ENCODE results near the gene UBE2U. TPM values are rescaled to one million over a fixed set of nuclear protein-coding genes. Genes with fewer than 3 reads are reported as not detected.
"Not testable (repeated sequence)": the region's sequence is repeated elsewhere in the genome, so short reads cannot be mapped to it uniquely, and the experiment has no call there.

Gene UBE2U
- total and polyA plus RNA-seq, 2 donors, result not detected

DNA sequence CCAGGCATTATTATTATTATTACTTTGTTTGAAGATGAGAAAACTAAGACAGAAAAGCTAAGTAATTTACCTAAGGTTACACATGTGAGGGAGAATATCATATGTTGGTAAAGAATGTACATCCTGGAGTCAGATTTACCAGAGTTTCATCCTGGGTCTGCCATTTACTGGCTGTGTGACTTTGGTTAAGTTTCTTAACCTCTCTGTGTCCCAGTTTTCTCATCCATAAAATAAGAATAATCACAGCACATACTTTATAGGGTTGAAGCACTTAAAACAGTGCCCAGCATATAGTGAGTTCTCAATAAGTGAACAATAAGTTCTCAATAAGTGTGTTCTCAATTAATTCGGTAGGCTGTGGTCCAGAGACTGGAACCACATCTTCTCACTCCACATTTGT is 32.5 kb downstream of the UBE2U start:
- WGBS, result 96% methylated on average over 1 of the region's 1 CpG
- H3K4me3 ChIP-seq (ENCODE audit: low read depth, low read length), result no peak overlapping the region
- H3K36me3 ChIP-seq (ENCODE audit: insufficient read depth), result no peaks in the 10 kb centered on the region

DNA sequence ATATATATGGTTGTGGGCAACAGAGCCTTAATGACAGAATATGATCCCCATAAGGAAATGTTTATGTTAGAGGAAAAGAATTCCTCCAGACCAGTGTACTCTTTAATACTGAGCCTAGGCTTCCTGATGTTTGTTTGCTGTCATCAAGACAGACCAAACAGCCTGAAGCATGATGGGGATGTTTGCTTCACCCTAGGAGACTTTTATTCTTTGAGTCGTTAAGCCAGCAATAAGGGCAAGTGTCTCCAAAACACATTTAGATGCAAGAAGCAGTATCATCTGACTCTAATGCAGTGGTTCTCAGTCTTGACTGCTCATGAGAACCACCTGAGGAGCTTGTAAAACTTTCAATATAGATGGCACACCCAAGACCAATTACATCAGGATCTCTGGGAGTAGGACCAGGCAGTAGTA is 33.1 kb downstream of the UBE2U start:
- H3K27ac ChIP-seq (ENCODE audit: low read depth), result no peak overlapping the region
- no peaks in the 10 kb centered on the region for H3K36me3 ChIP-seq (ENCODE audit: insufficient read depth)
- no peaks in the 10 kb centered on the region for H3K4me1 ChIP-seq (ENCODE audit: insufficient read depth)
- DNase-seq (ENCODE audit: extremely low spot score), result no peak
- WGBS, result 55% methylated on average over 1 of the region's 1 CpG
- no peak overlapping the region for H3K4me3 ChIP-seq (ENCODE audit: low read depth, low read length)

More for the DNA sequence above, 32.5 kb downstream of the UBE2U start:
- H3K27ac ChIP-seq (ENCODE audit: low read depth), result no peak overlapping the region
- H3K4me1 ChIP-seq (ENCODE audit: insufficient read depth), result no peaks in the 10 kb centered on the region
- no peak for DNase-seq (ENCODE audit: extremely low spot score)

DNA sequence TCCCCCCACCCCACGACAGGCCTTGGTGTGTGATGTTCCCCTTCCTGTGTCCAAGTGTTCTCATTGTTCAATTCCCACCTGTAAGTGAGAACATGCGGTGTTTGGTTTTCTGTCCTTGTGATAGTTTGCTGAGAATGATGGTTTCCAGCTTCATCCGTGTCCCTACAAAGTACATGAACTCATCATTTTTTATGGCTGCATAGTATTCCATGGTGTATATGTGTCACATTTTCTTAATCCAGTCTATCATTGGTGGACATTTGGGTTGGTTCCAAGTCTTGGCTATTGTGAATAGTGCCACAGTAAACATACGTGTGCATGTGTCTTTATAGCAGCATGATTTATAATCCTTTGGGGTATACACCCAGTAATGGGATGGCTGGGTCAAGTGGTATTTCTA is 36.1 kb downstream of the UBE2U start:
- not testable (repeated sequence) for H3K27ac ChIP-seq (ENCODE audit: low read depth)

DNA sequence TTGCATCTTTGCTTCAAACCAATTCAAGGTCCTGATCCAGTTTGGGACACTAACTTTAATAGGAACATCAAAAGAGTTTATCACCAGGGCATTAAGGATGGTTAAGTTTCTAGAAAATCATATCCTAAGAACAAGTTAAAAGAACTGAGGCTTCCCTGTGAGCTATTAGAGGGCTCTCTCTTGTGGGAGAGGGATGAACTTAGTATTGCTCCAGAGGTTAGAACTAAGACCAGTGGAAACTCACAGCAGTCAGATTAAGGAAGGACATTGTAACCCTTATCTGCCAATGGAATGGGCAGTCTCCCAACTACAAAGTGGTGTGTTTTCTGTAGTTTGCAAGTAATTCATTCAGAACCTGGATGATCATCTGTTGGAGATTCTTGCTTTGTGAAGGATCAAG is 36.8 kb downstream of the UBE2U start:
- no peaks in the 10 kb centered on the region for H3K4me1 ChIP-seq (ENCODE audit: insufficient read depth)
- H3K27ac ChIP-seq (ENCODE audit: low read depth), result no peak overlapping the region
- H3K4me3 ChIP-seq (ENCODE audit: low read depth, low read length), result no peak overlapping the region
- H3K36me3 ChIP-seq (ENCODE audit: insufficient read depth), result no peaks in the 10 kb centered on the region
- no peak for DNase-seq (ENCODE audit: extremely low spot score)

More for the DNA sequence above, 36.1 kb downstream of the UBE2U start:
- DNase-seq (ENCODE audit: extremely low spot score); H3K4me1 ChIP-seq (ENCODE audit: insufficient read depth); H3K4me3 ChIP-seq (ENCODE audit: low read depth, low read length); H3K36me3 ChIP-seq (ENCODE audit: insufficient read depth): not testable (repeated sequence)
- 95% methylated on average over 4 of the region's 4 CpGs for WGBS

DNA sequence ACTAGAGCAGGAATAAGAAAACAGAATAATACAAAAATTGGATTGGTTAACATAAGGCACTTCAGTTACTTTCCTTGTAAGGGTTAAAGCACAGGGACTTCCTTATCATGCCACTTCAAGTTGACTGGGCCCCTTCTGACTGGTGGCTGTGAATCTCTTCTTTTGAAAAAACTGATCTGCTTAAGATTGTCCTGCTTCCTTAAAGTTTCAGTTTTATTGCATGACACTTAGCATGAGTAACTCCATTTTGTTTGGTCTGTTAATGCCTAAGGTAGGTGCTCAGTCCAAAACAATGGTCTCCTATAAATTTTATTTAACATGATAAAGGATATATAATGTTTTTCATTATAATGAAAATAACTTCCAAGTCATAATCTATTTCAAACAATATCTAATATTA is 37.6 kb downstream of the UBE2U start:
- Histone ChIP-seq H3K36me3 (ENCODE audit: insufficient read depth) (no peaks in the 10 kb centered on the region), H3K27ac (ENCODE audit: low read depth) (no peak overlapping the region), H3K4me1 (ENCODE audit: insufficient read depth) (no peaks in the 10 kb centered on the region), H3K4me3 (ENCODE audit: low read depth, low read length) (no peak overlapping the region)
- DNase-seq (ENCODE audit: extremely low spot score), result no peak

DNA sequence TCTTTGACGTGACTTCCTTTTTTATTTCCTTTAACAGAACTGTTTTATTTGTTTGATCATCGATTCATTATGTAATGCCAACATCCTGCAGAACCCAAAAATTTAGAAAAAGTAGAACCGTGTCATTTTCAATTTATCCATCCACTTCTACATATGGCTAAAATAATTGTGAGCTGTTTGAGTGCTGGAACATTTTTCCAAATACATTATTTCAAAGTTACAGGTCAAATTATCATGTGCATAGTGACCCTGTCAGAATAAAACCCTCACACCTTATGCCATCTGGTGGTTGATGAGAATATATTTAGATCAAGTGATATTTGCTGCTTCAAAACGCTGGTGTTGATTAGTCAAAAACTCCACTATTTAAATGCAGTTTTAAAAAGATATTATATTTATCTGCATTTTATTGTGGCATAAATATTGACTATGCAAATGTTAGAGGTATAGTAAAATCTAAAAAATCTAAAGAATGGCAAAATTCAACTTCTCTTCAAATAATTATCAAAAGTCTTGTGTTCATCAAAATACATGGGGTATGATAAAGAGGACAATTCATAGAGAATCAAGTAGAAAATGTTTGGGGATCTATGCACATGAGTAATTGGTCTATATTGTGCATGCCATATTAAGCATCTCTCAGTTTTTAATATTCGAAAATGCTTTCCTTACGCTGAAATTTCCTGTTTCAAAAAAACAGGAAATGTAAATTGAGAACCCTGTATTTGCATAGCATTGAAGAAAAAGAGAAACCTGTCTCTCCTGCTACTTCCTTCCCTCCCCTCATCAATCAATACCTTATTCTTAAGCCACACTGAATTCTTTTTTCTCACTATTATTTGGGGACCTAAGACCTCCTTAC is 39.7 kb downstream of the UBE2U start:
- WGBS, result 47% methylated on average over 6 of the region's 6 CpGs
- no peaks in the 10 kb centered on the region for H3K4me1 ChIP-seq (ENCODE audit: insufficient read depth)
- no peak for DNase-seq (ENCODE audit: extremely low spot score)
- no peak overlapping the region for H3K27ac ChIP-seq (ENCODE audit: low read depth)
- no peaks in the 10 kb centered on the region for H3K36me3 ChIP-seq (ENCODE audit: insufficient read depth)
- H3K4me3 ChIP-seq (ENCODE audit: low read depth, low read length), result no peak overlapping the region

DNA sequence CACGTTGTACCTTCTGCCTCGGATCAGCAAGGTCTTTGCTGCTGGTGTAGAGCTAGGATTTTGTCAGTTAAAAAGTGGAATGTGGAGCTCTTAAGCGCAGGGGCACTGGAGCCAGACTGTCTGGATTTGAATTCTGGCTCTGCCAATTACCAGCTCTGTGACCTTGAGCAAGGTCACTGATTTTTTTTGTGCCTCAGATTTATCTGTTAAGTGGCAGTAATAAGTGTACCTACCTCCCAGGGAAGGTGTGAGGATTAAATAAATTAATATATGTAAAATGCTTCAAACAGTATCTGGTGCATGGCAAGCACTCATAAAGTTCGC is 40.3 kb downstream of the UBE2U start:
- WGBS, result 62% methylated on average over 4 of the region's 4 CpGs
- H3K27ac ChIP-seq (ENCODE audit: low read depth), result no peak overlapping the region
- no peak overlapping the region for H3K4me3 ChIP-seq (ENCODE audit: low read depth, low read length)

DNA sequence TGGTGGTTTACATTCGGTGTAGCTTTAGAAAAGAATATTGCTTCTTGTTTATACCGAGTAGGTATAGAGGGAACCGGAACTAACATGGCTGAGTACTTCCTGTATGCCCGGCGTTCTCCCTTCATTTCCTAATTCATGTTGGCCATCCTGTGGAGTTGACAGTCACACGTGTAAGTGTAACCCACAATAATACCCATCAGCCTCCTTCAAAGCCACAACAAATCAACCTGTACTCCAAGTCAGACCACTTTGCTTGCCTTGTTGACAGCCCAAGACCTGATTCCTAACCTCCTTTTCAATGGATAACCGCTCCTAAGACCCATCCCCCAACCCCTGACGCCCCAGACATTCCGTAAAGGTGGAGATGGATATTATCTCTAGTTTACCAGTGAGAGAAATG is 42.1 kb downstream of the UBE2U start:
- no peak for DNase-seq (ENCODE audit: extremely low spot score)
- H3K4me1 ChIP-seq (ENCODE audit: insufficient read depth), result no peaks in the 10 kb centered on the region
- no peak overlapping the region for H3K4me3 ChIP-seq (ENCODE audit: low read depth, low read length)
- no peak overlapping the region for H3K27ac ChIP-seq (ENCODE audit: low read depth)
- 36% methylated on average over 9 of the region's 9 CpGs for WGBS
- no peaks in the 10 kb centered on the region for H3K36me3 ChIP-seq (ENCODE audit: insufficient read depth)

More for the DNA sequence above, 40.3 kb downstream of the UBE2U start:
- no peaks in the 10 kb centered on the region for H3K36me3 ChIP-seq (ENCODE audit: insufficient read depth)
- H3K4me1 ChIP-seq (ENCODE audit: insufficient read depth), result no peaks in the 10 kb centered on the region
- DNase-seq (ENCODE audit: extremely low spot score), result no peak

DNA sequence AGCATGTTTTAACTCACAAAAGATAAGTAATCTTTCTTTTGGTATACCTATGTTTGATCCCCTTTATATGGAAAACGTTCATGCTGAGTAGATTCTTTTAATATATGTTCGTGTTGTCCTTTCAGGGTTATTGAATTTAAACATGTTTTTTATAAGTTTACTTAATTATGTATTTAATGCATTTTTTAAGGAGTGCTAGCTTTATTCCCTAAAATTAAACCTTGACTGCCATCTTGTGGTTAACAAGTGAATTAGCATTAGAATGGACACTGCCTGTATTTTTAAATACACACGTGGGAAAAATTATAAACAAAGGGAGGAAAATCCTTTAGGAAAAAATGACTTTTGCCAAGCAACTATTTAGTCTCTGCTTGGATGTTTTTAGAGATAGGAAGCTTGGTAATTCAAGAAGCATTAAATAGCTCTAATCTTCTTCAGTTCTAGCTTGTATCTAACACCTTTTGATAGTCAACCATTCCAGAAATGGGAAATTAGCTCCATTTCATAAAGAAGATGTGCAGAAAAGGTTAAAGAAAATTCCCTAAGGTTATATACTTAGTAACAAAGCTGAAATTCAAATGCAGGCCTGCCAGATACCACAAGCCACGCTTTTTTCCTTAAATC is 43.0 kb downstream of the UBE2U start:
- no peak for DNase-seq (ENCODE audit: extremely low spot score)
- H3K4me1 ChIP-seq (ENCODE audit: insufficient read depth), result no peaks in the 10 kb centered on the region
- H3K27ac ChIP-seq (ENCODE audit: low read depth), result no peak overlapping the region
- 19% methylated on average over 4 of the region's 4 CpGs for WGBS
- no peaks in the 10 kb centered on the region for H3K36me3 ChIP-seq (ENCODE audit: insufficient read depth)
- H3K4me3 ChIP-seq (ENCODE audit: low read depth, low read length), result no peak overlapping the region

DNA sequence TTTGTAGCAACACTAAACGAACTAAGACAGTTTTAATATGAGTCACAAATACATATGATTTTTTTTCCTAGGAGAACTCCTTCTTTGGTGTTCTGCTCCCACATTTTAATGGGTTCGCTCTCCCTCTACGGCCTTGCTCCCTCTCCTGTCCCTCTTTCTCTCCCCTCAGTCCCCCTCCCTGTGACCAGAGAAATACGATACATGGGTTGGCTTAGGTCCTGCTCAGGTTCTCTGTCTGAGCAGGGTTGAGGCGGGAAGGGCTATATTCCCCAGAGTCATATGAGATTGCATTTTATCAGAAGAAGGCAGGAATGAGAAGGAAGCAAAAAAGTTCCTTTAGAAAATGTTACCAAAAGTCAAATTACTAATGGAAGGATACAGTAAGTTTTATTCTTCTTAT is 44.6 kb downstream of the UBE2U start:
- Histone ChIP-seq H3K4me1 (ENCODE audit: insufficient read depth) (no peaks in the 10 kb centered on the region), H3K4me3 (ENCODE audit: low read depth, low read length) (no peak overlapping the region), H3K27ac (ENCODE audit: low read depth) (no peak overlapping the region), H3K36me3 (ENCODE audit: insufficient read depth) (no peaks in the 10 kb centered on the region)
- DNase-seq (ENCODE audit: extremely low spot score), result no peak
- WGBS, result 72% methylated on average over 5 of the region's 5 CpGs

DNA sequence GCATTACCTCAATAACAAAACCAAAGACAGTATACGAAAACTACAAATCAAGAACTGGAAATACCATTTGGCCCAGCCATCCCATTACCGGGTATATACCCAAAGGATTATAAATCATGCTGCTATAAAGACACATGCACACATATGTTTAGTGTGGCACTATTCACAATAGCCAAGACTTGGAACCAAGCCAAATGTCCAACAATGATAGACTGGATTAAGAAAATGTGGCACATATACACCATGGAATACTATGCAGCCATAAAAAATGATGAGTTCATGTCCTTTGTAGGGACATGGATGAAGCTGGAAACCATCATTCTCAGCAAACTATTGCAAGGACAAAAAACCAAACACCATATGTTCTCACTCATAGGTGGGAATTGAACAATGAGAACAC is 47.0 kb downstream of the UBE2U start:
- H3K4me3 ChIP-seq (ENCODE audit: low read depth, low read length); H3K27ac ChIP-seq (ENCODE audit: low read depth); DNase-seq (ENCODE audit: extremely low spot score); H3K36me3 ChIP-seq (ENCODE audit: insufficient read depth); H3K4me1 ChIP-seq (ENCODE audit: insufficient read depth): not testable (repeated sequence)
- 87% methylated on average over 2 of the region's 2 CpGs for WGBS

DNA sequence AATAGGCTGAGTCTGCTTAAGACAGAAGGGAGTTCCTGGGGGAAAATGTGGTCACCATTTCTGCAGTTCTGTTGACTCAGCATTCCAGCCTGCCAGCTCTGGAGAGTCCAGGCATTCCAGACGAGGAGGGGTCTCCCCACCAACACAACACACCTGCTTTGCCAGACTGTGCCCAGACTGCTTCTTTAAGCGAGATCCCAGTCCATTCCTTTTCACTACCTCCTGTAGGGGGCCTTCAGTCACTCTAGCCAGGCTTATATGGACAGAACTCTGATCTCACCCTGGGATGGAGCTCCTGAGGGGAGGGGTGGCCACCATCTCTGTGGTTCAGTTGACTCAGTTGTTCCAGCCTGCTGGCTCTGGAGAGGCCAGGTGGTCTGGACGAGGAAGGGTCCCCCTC is 48.5 kb downstream of the UBE2U start:
- no peak for DNase-seq (ENCODE audit: extremely low spot score)
- Histone ChIP-seq H3K4me1 (ENCODE audit: insufficient read depth) (no peaks in the 10 kb centered on the region), H3K36me3 (ENCODE audit: insufficient read depth) (no peaks in the 10 kb centered on the region), H3K27ac (ENCODE audit: low read depth) (no peak overlapping the region), H3K4me3 (ENCODE audit: low read depth, low read length) (no peak overlapping the region)
- 76% methylated on average over 3 of the region's 3 CpGs for WGBS

DNA sequence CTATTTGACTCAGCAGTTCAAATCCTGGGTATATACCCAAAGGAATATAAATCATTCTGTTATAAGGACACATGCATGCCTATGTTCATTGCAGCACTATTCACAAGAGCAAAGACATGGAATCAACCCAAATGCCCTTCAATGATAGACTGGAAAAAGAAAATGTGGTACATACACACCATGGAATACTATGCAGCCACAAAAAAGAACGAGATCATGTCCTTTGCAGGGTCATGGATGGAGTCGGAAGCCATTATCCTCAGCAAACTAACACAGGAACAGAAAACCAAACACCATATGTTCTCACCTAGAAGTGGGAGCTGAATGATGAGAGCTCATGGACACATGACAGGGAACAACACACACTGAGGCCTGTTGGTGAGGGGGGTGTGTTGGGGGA is 53.8 kb downstream of the UBE2U start:
- not testable (repeated sequence) for H3K4me1 ChIP-seq (ENCODE audit: insufficient read depth); H3K27ac ChIP-seq (ENCODE audit: low read depth); H3K36me3 ChIP-seq (ENCODE audit: insufficient read depth); DNase-seq (ENCODE audit: extremely low spot score); H3K4me3 ChIP-seq (ENCODE audit: low read depth, low read length)
- WGBS, result 92% methylated on average over 2 of the region's 2 CpGs

DNA sequence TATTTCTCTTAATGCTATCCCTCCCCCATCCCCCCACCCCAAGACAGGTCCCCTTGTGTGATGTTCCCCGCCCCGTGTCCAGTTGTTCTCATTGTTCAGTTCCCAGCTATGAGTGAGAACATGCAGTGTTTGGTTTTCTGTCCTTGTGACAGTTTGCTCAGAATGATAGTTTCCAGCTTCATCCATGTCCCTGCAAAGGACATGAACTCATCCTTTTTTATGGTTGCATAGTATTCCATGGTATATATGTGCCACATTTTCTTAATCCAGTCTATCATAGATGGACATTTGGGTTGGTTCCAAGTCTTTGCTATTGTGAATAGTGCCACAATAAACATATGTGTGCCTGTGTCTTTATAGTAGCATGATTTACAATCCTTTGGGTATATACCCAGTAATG is 55.0 kb downstream of the UBE2U start:
- not testable (repeated sequence) for DNase-seq (ENCODE audit: extremely low spot score); H3K4me1 ChIP-seq (ENCODE audit: insufficient read depth); H3K4me3 ChIP-seq (ENCODE audit: low read depth, low read length); H3K36me3 ChIP-seq (ENCODE audit: insufficient read depth); H3K27ac ChIP-seq (ENCODE audit: low read depth)
- 80% methylated on average over 2 of the region's 2 CpGs for WGBS
